HepG2 (cell line): Measurements from ENCODE around the gene AKR1A1. TPM values are rescaled to one million over a fixed set of nuclear protein-coding genes. Genes with fewer than 3 reads are reported as not detected.
A peak's percentile ranks its signal among the peaks of the same experiment; 100 is the strongest.

Source experiments
- CEBPG ChIP-seq: IDR thresholded peaks from 2 replicates; pipeline ENCODE4 v1.6.1; 2016
- GABPA ChIP-seq, 2 experiments: IDR thresholded peaks; 2 replicates each; pipeline ENCODE4 v1.6.1; 2011 to 2016; ENCODE audit warnings: low read depth in 2 of 2, low read length in 1 of 2, missing biosample characterization in 1 of 2, missing genetic modification characterization in 1 of 2
- GATAD2A ChIP-seq: IDR thresholded peaks from 2 replicates; pipeline ENCODE4 v1.6.1; 2016
- GFI1 ChIP-seq: sonication (generic); formaldehyde crosslinking; IDR thresholded peaks from 2 replicates; pipeline ENCODE4 v1.5.0; 2020; ENCODE audit warnings: missing genetic modification reagents, mild to moderate bottlenecking, borderline replicate concordance
- HOXA5 ChIP-seq: sonication (generic); formaldehyde crosslinking; IDR thresholded peaks from 2 replicates; pipeline ENCODE4 v1.4.0; 2020; ENCODE audit warnings: missing genetic modification reagents
- IKZF4 ChIP-seq: sonication (generic); formaldehyde crosslinking; IDR thresholded peaks from 2 replicates; pipeline ENCODE4 v1.5.1; 2020; ENCODE audit warnings: borderline replicate concordance, mild to moderate bottlenecking, low read depth, missing genetic modification reagents; ENCODE audit errors: not compliant biosample characterization
- KMT2A ChIP-seq: sonication (generic); formaldehyde crosslinking; IDR thresholded peaks from 2 replicates; pipeline ENCODE4 v1.4.0; 2020; ENCODE audit warnings: missing genetic modification reagents
- NBN ChIP-seq: fragments of 450-650 bp; conservative IDR thresholded peaks from 2 replicates; pipeline ENCODE4 v1.6.1; 2017
- PPARG ChIP-seq: conservative IDR thresholded peaks from 2 replicates; pipeline ENCODE4 v1.6.1; 2016; ENCODE audit warnings: missing biosample characterization, missing genetic modification reagents
- PRDM4 ChIP-seq: sonication (generic); formaldehyde crosslinking; IDR thresholded peaks from 2 replicates; pipeline ENCODE4 v1.9.0; 2021; ENCODE audit warnings: missing genetic modification reagents, borderline replicate concordance
- RBFOX2 ChIP-seq: fragments of 200-400 bp; formaldehyde crosslinking; IDR thresholded peaks from 2 replicates; pipeline ENCODE4 v1.6.1; 2017; ENCODE audit warnings: low read depth, mild to moderate bottlenecking, low read length
- SIN3A ChIP-seq: IDR thresholded peaks from 2 replicates; pipeline ENCODE4 v1.6.1; 2011; ENCODE audit warnings: low read depth, mild to moderate bottlenecking, control low read depth, low read length, borderline replicate concordance
- SRSF9 ChIP-seq: fragments of 200-400 bp; formaldehyde crosslinking; IDR thresholded peaks from 2 replicates; pipeline ENCODE4 v1.6.1; 2018; ENCODE audit warnings: borderline replicate concordance, mild to moderate bottlenecking, low read depth, low read length; ENCODE audit not compliant: insufficient read depth, poor library complexity, severe bottlenecking
- ZBTB37 ChIP-seq: sonication (generic); formaldehyde crosslinking; IDR thresholded peaks from 2 replicates; pipeline ENCODE4 v1.4.0; 2020; ENCODE audit warnings: mild to moderate bottlenecking, missing genetic modification reagents
- ZBTB43 ChIP-seq: sonication (generic); formaldehyde crosslinking; conservative IDR thresholded peaks from 2 replicates; pipeline ENCODE4 v1.4.0; 2020; ENCODE audit warnings: missing genetic modification reagents
- ZKSCAN8 ChIP-seq: IDR thresholded peaks from 2 replicates; pipeline ENCODE4 v1.6.1; 2016; ENCODE audit warnings: borderline replicate concordance, missing genetic modification reagents, missing compliant biosample characterization
- ZNF180 ChIP-seq: sonication (generic); formaldehyde crosslinking; IDR thresholded peaks from 2 replicates; pipeline ENCODE4 v1.4.0; 2020; ENCODE audit warnings: low read depth, missing genetic modification reagents, borderline replicate concordance
- ZNF225 ChIP-seq: sonication (generic); formaldehyde crosslinking; IDR thresholded peaks from 2 replicates; pipeline ENCODE4 v1.4.0; 2020; ENCODE audit warnings: mild to moderate bottlenecking, missing genetic modification reagents
- ZNF24 ChIP-seq: fragments of 450-650 bp; IDR thresholded peaks from 2 replicates; pipeline ENCODE4 v1.6.1; 2017; ENCODE audit warnings: antibody characterized with exemption, mild to moderate bottlenecking
- ZNF280B ChIP-seq: sonication (generic); formaldehyde crosslinking; IDR thresholded peaks from 2 replicates; pipeline ENCODE4 v1.5.0; 2020; ENCODE audit warnings: missing genetic modification reagents, mild to moderate bottlenecking, borderline replicate concordance
- ZNF296 ChIP-seq: sonication (generic); formaldehyde crosslinking; conservative IDR thresholded peaks from 2 replicates; pipeline ENCODE4 v1.5.0; 2020; ENCODE audit warnings: mild to moderate bottlenecking, missing genetic modification reagents
- ZNF354B ChIP-seq: sonication (generic); formaldehyde crosslinking; IDR thresholded peaks from 2 replicates; pipeline ENCODE4 v1.8.0; 2022; ENCODE audit warnings: mild to moderate bottlenecking, missing genetic modification reagents
- ZSCAN20 ChIP-seq: sonication (generic); formaldehyde crosslinking; IDR thresholded peaks from 2 replicates; pipeline ENCODE4 v1.4.0; 2020; ENCODE audit warnings: missing genetic modification reagents, mild to moderate bottlenecking, borderline replicate concordance
- polyA plus RNA-seq, 8 experiments: library from polyadenylated mRNA; depleted of rRNA in 3 of 8; stranded (reverse) in 7 of 8; unstranded in 1 of 8; fragments of >200 nt; fragmentation: Illumina TruSeq in 4 of 8; extraction: Trizol in 4 of 8; gene quantifications; 2 replicates each; pipeline versions ENCODE4 v1.2.1 to v1.2.3, GENCODE V29; 2011 to 2016; ENCODE audit warnings: low read depth in 4 of 8, missing spikeins in 1 of 8, mixed read lengths in 1 of 8; ENCODE audit not compliant: insufficient read depth in 1 of 8
- total RNA-seq, 5 experiments: library from RNA; depleted of rRNA; stranded (reverse); fragments of >200 nt; fragmentation: Illumina TruSeq; extraction: Trizol; gene quantifications; 2 replicates each; pipeline ENCODE4 v1.2.3, GENCODE V29; 2016; ENCODE audit warnings: low read depth in 1 of 5

The AKR1A1 gene
- total and polyA plus RNA-seq, 2 of the 13 experiments (the other 11 are each of a cell fraction or from before 2014, with no cell fraction given), result 181 to 217 TPM

GRCh38 chr1:45545553-45546310, 4.9 kb upstream of the AKR1A1 start (continued):
- no peak for TF ChIP-seq PRDM4 (CRISPR knock-in tag)
- no peak for TF ChIP-seq ZBTB37 (CRISPR knock-in tag)
- no peak for TF ChIP-seq ZNF296 (CRISPR knock-in tag)
- TF ChIP-seq GATAD2A (CRISPR knock-in tag), result peak; percentile 79
- TF ChIP-seq KMT2A, result no peak
- TF ChIP-seq GFI1, result peak; percentile 55; the same call in 1 of the 2 replicates
- no peak; the same call in 1 of the 2 replicates for TF ChIP-seq ZKSCAN8 (CRISPR knock-in tag)
- TF ChIP-seq ZNF225 (CRISPR knock-in tag), result no peak
- no peak for TF ChIP-seq ZNF24
- no peak for TF ChIP-seq ZNF180 (CRISPR knock-in tag)
- TF ChIP-seq ZSCAN20 (CRISPR knock-in tag), result no peak
- TF ChIP-seq HOXA5 (CRISPR knock-in tag), result no peak
- TF ChIP-seq GABPA (IDR thresholded peaks at IDR 0.05; ENCODE audit: low read depth, low read length), result no peak
- no peak for TF ChIP-seq GABPA (CRISPR knock-in tag; IDR thresholded peaks at IDR 0.05; ENCODE audit: low read depth)
- no peak for TF ChIP-seq ZBTB43
- TF ChIP-seq ZNF354B, result no peak
- peak; percentile 74 for TF ChIP-seq CEBPG (CRISPR knock-in tag)
- TF ChIP-seq ZNF280B (CRISPR knock-in tag), result no peak
- TF ChIP-seq NBN, result no peak
- no peak for TF ChIP-seq SRSF9
- no peak for TF ChIP-seq IKZF4 (CRISPR knock-in tag)
- no peak for TF ChIP-seq RBFOX2
- no peak for TF ChIP-seq PPARG
- no peak for TF ChIP-seq SIN3A
